RWPE1 (cell line): ENCODE measurements around the gene B3GNT5.
A peak's percentile ranks its signal among the peaks of the same experiment; 100 is the strongest.

Source experiments
- CTCF ChIA-PET: fragments of 350-600 bp; sonication (Branson Sonifier 250); formaldehyde crosslinking; extraction: SDS; loops from one replicate; lab custom pipeline; 2021; lab: Yijun Ruan, JAX
- POLR2A ChIA-PET: fragments of 400-600 bp; formaldehyde crosslinking; extraction: SDS; loops from one replicate; lab custom pipeline; 2020; ENCODE audit warnings: antibody characterized with exemption; ENCODE audit not compliant: low non-redundant PET; lab: Yijun Ruan, JAX
- DNase-seq: peaks from one replicate; pipeline ENCODE4 v3.0.0; 2012; ENCODE audit warnings: low spot score
- H3K27ac ChIP-seq: fragments of 450-650 bp; 2 replicates; pipeline ENCODE4 v1.5.1; 2017
- CTCF ChIP-seq: fragments of 450-650 bp; conservative IDR thresholded peaks from 2 replicates; pipeline ENCODE4 v1.5.1; 2017; ENCODE audit warnings: low read depth, mild to moderate bottlenecking

B3GNT5 gene

GRCh38 chr3:183272791-183273190 lies 19.7 kb downstream of the B3GNT5 start:
- TF ChIP-seq CTCF, result no peak
- no peak overlapping the region for H3K27ac ChIP-seq
- ChIA-PET POLR2A (no interaction called here), CTCF (interaction anchor here (1.6 kb wide), 1 partner anchor 14 kb away, joined by 4 read pairs; no protein-coding TSS in a partner anchor)
- DNase-seq, result no peak

DNA sequence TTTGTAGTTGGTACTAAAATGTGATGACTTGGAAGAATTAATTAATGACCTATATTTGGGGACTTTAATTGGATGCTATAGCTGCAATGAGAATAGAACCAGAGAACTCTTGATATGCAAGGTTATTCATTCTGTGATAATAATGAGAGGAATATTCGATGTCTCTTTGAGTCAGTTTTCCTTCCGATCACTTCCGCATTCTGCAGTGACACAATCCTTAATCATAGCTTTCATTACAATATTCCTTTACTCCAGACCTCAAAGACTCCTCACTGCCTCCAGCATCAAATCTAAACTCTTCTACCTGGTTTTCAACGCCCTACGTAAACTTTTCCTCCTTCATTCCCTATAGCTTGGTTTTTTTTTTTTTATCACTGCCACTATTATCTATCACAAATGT lies 21.6 kb downstream of the B3GNT5 start:
- CTCF ChIA-PET, result interaction anchor here (0.5 to 1.6 kb wide), 5 partner anchors 16 to 177 kb away, joined by 3 to 10 read pairs (median 7); no protein-coding TSS in a partner anchor
- POLR2A ChIA-PET, result no interaction called here
- no peak for TF ChIP-seq CTCF
- no peak overlapping the region for H3K27ac ChIP-seq
- peak; percentile 76 for DNase-seq

DNA sequence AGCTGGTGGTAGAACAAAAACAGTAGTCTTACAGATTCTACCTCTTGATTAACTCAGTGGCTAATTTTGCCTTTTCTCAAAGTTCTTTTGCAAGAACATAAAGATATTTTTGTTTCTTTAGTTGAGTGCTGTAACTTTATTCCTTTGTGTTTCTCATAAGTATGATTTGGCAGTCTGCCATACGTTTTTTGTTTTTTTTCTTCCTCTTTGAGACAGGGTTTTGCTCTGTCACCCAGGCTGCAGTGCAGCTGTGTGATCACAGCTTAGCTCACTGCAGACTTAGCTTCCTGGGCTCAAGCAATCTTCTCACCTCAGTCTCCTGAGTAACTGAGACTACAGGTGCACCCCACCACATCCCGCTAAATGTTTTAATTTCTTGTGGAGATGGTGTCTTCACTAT lies 22.4 kb downstream of the B3GNT5 start:
- ChIA-PET CTCF (interaction anchor here (0.5 to 1.6 kb wide), 3 partner anchors 16 to 107 kb away, joined by 3 to 8 read pairs (median 7); no protein-coding TSS in a partner anchor), POLR2A (no interaction called here)
- DNase-seq, result no peak

DNA sequence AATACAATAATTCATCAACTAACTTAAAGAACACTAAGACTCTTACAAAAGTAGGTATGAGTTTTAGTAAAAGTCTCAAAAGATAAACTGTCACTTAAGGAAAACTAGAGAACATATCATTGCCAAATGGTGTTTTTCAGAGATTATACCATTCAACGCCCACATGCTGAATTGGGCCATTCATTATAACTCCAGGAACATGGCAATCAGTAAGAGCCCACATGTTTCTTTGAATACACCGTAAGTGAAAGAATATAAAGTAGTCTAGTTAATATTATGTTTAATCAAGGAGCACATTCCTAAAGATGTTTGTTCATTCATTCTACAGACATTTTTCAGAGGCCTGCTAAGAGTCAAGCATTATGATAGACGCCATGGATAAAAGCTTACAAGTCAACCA lies 22.9 kb downstream of the B3GNT5 start:
- peak overlapping the region; percentile 52; the same call in 1 of the 2 replicates for H3K27ac ChIP-seq
- ChIA-PET POLR2A (no interaction called here), CTCF (no interaction called here)
- no peak for DNase-seq
- no peak for TF ChIP-seq CTCF

More for the DNA sequence above, 22.4 kb downstream of the B3GNT5 start:
- TF ChIP-seq CTCF, result no peak
- peak overlapping the region; percentile 52; the same call in 1 of the 2 replicates for H3K27ac ChIP-seq

- DNase-seq, result no peak
- CTCF ChIA-PET, result interaction anchor here (0.7 kb wide), 1 partner anchor 156 kb away, joined by 3 read pairs; no protein-coding TSS in a partner anchor
- TF ChIP-seq CTCF, result no peak
- H3K27ac ChIP-seq, result peak overlapping the region; percentile 0; the same call in 1 of the 2 replicates
- POLR2A ChIA-PET, result no interaction called here
Measured at GRCh38 chr3:183277260-183277659, 24.2 kb downstream of the B3GNT5 start.

- POLR2A ChIA-PET, result no interaction called here
- no peak overlapping the region for H3K27ac ChIP-seq
- CTCF ChIA-PET, result no interaction called here
Measured at GRCh38 chr3:183278479-183279088, 25.5 kb downstream of the B3GNT5 start.

More at GRCh38 chr3:183278479-183279088, 25.5 kb downstream of the B3GNT5 start:
- peak; percentile 68 for DNase-seq
- no peak for TF ChIP-seq CTCF
